H9 (cell line): ENCODE measurements around the gene SNAI3. TPM values are rescaled to one million over a fixed set of nuclear protein-coding genes. Genes with fewer than 3 reads are reported as not detected.

Experiments
- DNase-seq: peaks from one replicate; pipeline ENCODE4 v3.0.0-alpha.2; 2017
- H2AFZ ChIP-seq: one replicate; pipeline ENCODE4 v1.6.1; 2013; ENCODE audit warnings: mild to moderate bottlenecking, low read length, control low read depth, moderate library complexity
- H2AK5ac ChIP-seq: 2 replicates; pipeline ENCODE4 v1.6.1; 2013; ENCODE audit warnings: low read length, control low read depth, mixed read lengths; ENCODE audit not compliant: insufficient read length
- H2BK120ac ChIP-seq: one replicate; pipeline ENCODE4 v1.6.1; 2013; ENCODE audit warnings: low read depth, mild to moderate bottlenecking, low read length, control low read depth, inconsistent platforms; ENCODE audit not compliant: poor library complexity, severe bottlenecking
- H2BK12ac ChIP-seq: 2 replicates; pipeline ENCODE4 v1.6.1; 2013; ENCODE audit warnings: low read length, control low read depth, mixed read lengths, low read depth; ENCODE audit not compliant: insufficient read length
- H2BK15ac ChIP-seq: 2 replicates; pipeline ENCODE4 v1.6.1; 2013; ENCODE audit warnings: low read depth, low read length, control low read depth
- H2BK20ac ChIP-seq: one replicate; pipeline ENCODE4 v1.6.1; 2013; ENCODE audit warnings: low read depth, mild to moderate bottlenecking, low read length, control low read depth, inconsistent platforms; ENCODE audit not compliant: poor library complexity, severe bottlenecking
- H2BK5ac ChIP-seq: 2 replicates; pipeline ENCODE4 v1.6.1; 2013; ENCODE audit warnings: low read length, control low read depth, mixed read lengths; ENCODE audit not compliant: insufficient read length
- H3K14ac ChIP-seq: 2 replicates; pipeline ENCODE4 v1.6.1; 2013; ENCODE audit warnings: low read length, control low read depth; ENCODE audit not compliant: insufficient read depth
- H3K18ac ChIP-seq: 2 replicates; pipeline ENCODE4 v1.6.1; 2013; ENCODE audit warnings: low read depth, mild to moderate bottlenecking, mixed read lengths, low read length, control low read depth; ENCODE audit not compliant: insufficient read length
- H3K23ac ChIP-seq: 2 replicates; pipeline ENCODE4 v1.6.1; 2013; ENCODE audit warnings: low read length, control low read depth, mixed read lengths, low read depth; ENCODE audit not compliant: insufficient read length
- H3K23me2 ChIP-seq: 2 replicates; pipeline ENCODE4 v1.6.1; 2013; ENCODE audit warnings: low read depth, mild to moderate bottlenecking, mixed read lengths, low read length, control low read depth; ENCODE audit not compliant: insufficient read length, poor library complexity, severe bottlenecking
- H3K27ac ChIP-seq: 2 replicates; pipeline ENCODE4 v1.5.1; 2013; ENCODE audit warnings: low read length, control low read depth, mixed read lengths, low read depth; ENCODE audit not compliant: insufficient read length
- H3K27me3 ChIP-seq: 2 replicates; pipeline ENCODE4 v1.6.1; 2013; ENCODE audit warnings: low read length, control low read depth, inconsistent platforms; ENCODE audit not compliant: insufficient read depth
- H3K4ac ChIP-seq: 2 replicates; pipeline ENCODE4 v1.6.1; 2013; ENCODE audit warnings: low read depth, mild to moderate bottlenecking, control low read depth, inconsistent platforms, low read length, moderate library complexity
- H3K4me1 ChIP-seq: 2 replicates; pipeline ENCODE4 v1.6.1; 2013; ENCODE audit warnings: low read length, control low read depth, inconsistent platforms; ENCODE audit not compliant: insufficient read depth
- H3K4me2 ChIP-seq: 2 replicates; pipeline ENCODE4 v1.6.1; 2013; ENCODE audit warnings: low read length, control low read depth, mixed read lengths; ENCODE audit not compliant: insufficient read length, insufficient read depth
- H3K56ac ChIP-seq: 2 replicates; pipeline ENCODE4 v1.6.1; 2013; ENCODE audit warnings: low read depth, mild to moderate bottlenecking, mixed read lengths, low read length, control low read depth; ENCODE audit not compliant: insufficient read length
- H3K79me1 ChIP-seq: 2 replicates; pipeline ENCODE4 v1.6.1; 2013; ENCODE audit warnings: low read depth, mild to moderate bottlenecking, moderate library complexity, low read length, control low read depth, inconsistent platforms; ENCODE audit not compliant: insufficient read depth, poor library complexity, severe bottlenecking
- H3K79me2 ChIP-seq: 2 replicates; pipeline ENCODE4 v1.6.1; 2013; ENCODE audit warnings: low read length, control low read depth, inconsistent platforms; ENCODE audit not compliant: insufficient read depth
- H3K9ac ChIP-seq: 2 replicates; pipeline ENCODE4 v1.6.1; 2013; ENCODE audit warnings: low read length, control low read depth, mixed read lengths; ENCODE audit not compliant: insufficient read length; ENCODE audit errors: extremely low read depth
- H3K9me3 ChIP-seq: one replicate; pipeline ENCODE4 v1.6.1; 2013; ENCODE audit warnings: low read depth, low read length, inconsistent platforms; ENCODE audit not compliant: control insufficient read depth
- H3T11ph ChIP-seq: one replicate; pipeline ENCODE4 v1.6.1; 2013; ENCODE audit warnings: mild to moderate bottlenecking, low read length, control low read depth, inconsistent platforms
- H4K20me1 ChIP-seq: one replicate; pipeline ENCODE4 v1.6.1; 2013; ENCODE audit not compliant: control insufficient read depth, insufficient read length, insufficient read depth
- H4K5ac ChIP-seq: 2 replicates; pipeline ENCODE4 v1.6.1; 2013; ENCODE audit warnings: low read depth, mild to moderate bottlenecking, mixed read lengths, low read length, control low read depth; ENCODE audit not compliant: insufficient read length
- H4K8ac ChIP-seq: replicated peaks from 2 replicates; pipeline ENCODE4 v1.6.1; 2013; ENCODE audit warnings: low read length, control low read depth, mixed read lengths, low read depth; ENCODE audit not compliant: insufficient read length
- H4K91ac ChIP-seq: 2 replicates; pipeline ENCODE4 v1.6.1; 2013; ENCODE audit warnings: low read depth, mild to moderate bottlenecking, moderate library complexity, mixed read lengths, low read length, control low read depth; ENCODE audit not compliant: insufficient read length
- H3K27ac Mint-ChIP-seq, 3 experiments: 2 replicates in 2 of 3; 3 replicates in 1 of 3; pipeline ENCODE4 v1.8.0; 2020 to 2021; ENCODE audit warnings: mixed read lengths in 3 of 3, mild to moderate bottlenecking in 1 of 3, moderate library complexity in 1 of 3
- H3K27me3 Mint-ChIP-seq: 2 replicates; pipeline ENCODE4 v1.8.0; 2021; ENCODE audit warnings: low read depth, mild to moderate bottlenecking, moderate library complexity, mixed read lengths
- H3K36me3 Mint-ChIP-seq, 3 experiments: 2 replicates in 2 of 3; 3 replicates in 1 of 3; pipeline ENCODE4 v1.8.0; 2020 to 2021; ENCODE audit warnings: low read depth in 3 of 3, mixed read lengths in 3 of 3; ENCODE audit not compliant: insufficient read depth in 1 of 3
- H3K4me1 Mint-ChIP-seq, 2 experiments: 2 replicates each; pipeline ENCODE4 v1.8.0; 2020; ENCODE audit warnings: mixed read lengths in 2 of 2
- H3K4me3 Mint-ChIP-seq, 2 experiments: 2 replicates in 1 of 2; 3 replicates in 1 of 2; pipeline ENCODE4 v1.8.0; 2020 to 2021; ENCODE audit warnings: mild to moderate bottlenecking in 2 of 2, mixed read lengths in 2 of 2, moderate library complexity in 1 of 2
- H3K9me3 Mint-ChIP-seq, 2 experiments: 2 replicates in 1 of 2; 3 replicates in 1 of 2; pipeline ENCODE4 v1.8.0; 2020; ENCODE audit warnings: mild to moderate bottlenecking in 2 of 2, mixed read lengths in 2 of 2, moderate library complexity in 1 of 2
- WGBS: extraction: QIAGEN DNeasy Blood & Tissue Kit; methylation state at CpG from one replicate; pipeline ENCODE4 v1.1.7; 2013; ENCODE audit warnings: missing lambda C conversion rate, low lambda C conversion rate, mixed read lengths; ENCODE audit not compliant: insufficient read length; ENCODE audit errors: extremely low coverage; 5-methylcytosine and 5-hydroxymethylcytosine counted together
- total RNA-seq: library from RNA; stranded (reverse); gene quantifications from 2 replicates; pipeline ENCODE4 v1.2.1, GENCODE V29; 2021
- TF ChIP-seq, protein P1 (sequence below): fragments of 200-600 bp; sonication (generic); conservative IDR thresholded peaks from 3 replicates; pipeline ENCODE4 v1.8.0; 2021; ENCODE audit warnings: antibody characterized with exemption, mild to moderate bottlenecking

The SNAI3 gene
- total RNA-seq, 1 experiment from 2014 or later, result 3.2 TPM

DNA sequence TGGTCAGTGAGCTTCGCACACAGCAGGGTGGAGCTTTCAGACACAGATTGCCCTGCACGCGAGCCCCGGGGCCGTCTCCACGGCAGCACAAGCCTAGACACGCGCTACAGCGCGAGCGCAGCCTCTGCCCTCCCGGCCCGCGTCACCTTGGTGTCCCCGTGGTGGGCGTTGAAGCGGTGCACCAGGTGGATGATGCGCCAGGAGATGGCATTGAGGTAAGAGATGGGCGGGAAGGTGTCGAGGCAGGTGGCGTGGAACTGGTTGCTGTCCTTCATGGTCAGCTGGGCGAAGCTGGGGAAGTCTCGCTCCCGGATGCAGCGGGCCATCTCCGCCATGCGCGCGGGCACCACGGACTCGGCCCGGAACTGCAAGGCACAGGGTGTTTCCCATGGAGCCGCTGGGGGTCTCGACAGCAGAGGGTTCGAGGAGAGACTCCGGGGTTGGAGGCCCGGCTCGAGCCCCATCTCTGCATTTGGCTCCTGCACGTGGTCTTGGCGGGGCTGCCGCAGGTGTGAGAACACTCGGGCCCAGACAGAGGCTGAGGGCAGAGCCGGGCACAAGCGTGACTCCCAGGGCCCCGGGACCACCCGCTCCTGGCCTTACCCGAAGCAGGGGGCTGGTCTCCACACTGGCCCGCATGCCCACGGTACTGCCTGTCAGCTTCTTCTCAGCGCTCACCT is 31.1 kb downstream of the SNAI3 start:
- Histone ChIP-seq H3K4me1 (no peaks in the 10 kb centered on the region; the same call in 1 of the 2 replicates), H2BK5ac (no peak overlapping the region), H2BK15ac (no peak overlapping the region), H3K9ac (no peak overlapping the region), H3K27me3 (no peaks in the 10 kb centered on the region), H3K56ac (no peak overlapping the region), H3K79me1 (peaks cover 3% of the 10 kb centered on the region), H3K9me3 (no peaks in the 10 kb centered on the region), H3K23ac (no peak overlapping the region), H4K91ac (no peak overlapping the region), H3K23me2 (peaks cover 13% of the 10 kb centered on the region), H4K8ac (no peak overlapping the region), H2BK12ac (no peak overlapping the region), H2AFZ (no peak overlapping the region), H3K18ac (no peak overlapping the region), H3T11ph (no peak overlapping the region), H4K5ac (no peak overlapping the region), H3K14ac (no peak overlapping the region), H3K4ac (no peak overlapping the region), H2BK20ac (no peak overlapping the region), H3K27ac (no peak overlapping the region), H2BK120ac (no peak overlapping the region), H2AK5ac (no peak overlapping the region), H3K4me2 (no peak overlapping the region), H4K20me1 (no peaks in the 10 kb centered on the region), H3K79me2 (peaks cover 13% of the 10 kb centered on the region; the same call in 1 of the 2 replicates)
- WGBS, result no CpG with 5 or more reads among the region's 50 CpGs
- no peak overlapping the region for H3K4me3 Mint-ChIP-seq
- no peaks in the 10 kb centered on the region for H3K9me3 Mint-ChIP-seq
- TF ChIP-seq, protein P1, sequence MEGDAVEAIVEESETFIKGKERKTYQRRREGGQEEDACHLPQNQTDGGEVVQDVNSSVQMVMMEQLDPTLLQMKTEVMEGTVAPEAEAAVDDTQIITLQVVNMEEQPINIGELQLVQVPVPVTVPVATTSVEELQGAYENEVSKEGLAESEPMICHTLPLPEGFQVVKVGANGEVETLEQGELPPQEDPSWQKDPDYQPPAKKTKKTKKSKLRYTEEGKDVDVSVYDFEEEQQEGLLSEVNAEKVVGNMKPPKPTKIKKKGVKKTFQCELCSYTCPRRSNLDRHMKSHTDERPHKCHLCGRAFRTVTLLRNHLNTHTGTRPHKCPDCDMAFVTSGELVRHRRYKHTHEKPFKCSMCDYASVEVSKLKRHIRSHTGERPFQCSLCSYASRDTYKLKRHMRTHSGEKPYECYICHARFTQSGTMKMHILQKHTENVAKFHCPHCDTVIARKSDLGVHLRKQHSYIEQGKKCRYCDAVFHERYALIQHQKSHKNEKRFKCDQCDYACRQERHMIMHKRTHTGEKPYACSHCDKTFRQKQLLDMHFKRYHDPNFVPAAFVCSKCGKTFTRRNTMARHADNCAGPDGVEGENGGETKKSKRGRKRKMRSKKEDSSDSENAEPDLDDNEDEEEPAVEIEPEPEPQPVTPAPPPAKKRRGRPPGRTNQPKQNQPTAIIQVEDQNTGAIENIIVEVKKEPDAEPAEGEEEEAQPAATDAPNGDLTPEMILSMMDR, result no peak
- H3K27me3 Mint-ChIP-seq, result no peaks in the 10 kb centered on the region
- peaks cover 6 to 10% of the 10 kb centered on the region in 2 experiments; a peak in 3 of 4 replicates for H3K4me1 Mint-ChIP-seq
- peak overlapping the region in 1 of 3 experiments; percentile 81; a peak in 1 of 7 replicates for H3K27ac Mint-ChIP-seq
- H3K36me3 Mint-ChIP-seq, result peaks cover 9 to 34% (median 28%) of the 10 kb centered on the region in 3 experiments; a peak in 6 of 7 replicates
- no peak for DNase-seq
